ENCODE results near the gene PFDN5.

DNA sequence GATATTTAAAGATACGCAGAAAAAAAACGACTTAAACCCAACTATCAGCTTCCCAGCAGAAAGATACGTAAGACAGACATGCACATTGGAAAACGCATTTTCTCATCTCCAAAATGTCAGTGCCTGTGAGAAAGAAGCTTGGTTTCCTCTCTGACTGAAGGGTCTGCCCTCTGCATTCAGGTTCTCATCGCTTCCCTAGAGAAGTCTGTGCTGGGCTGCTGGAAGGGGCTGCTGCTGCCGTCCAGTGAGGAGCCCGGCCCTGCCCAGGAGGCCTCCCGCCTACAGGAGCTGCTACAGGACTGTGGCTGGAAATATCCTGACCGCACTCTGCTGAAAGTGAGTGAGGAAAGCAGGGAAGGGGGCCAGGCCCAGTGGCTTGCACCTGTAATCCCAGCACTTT is 4.7 kb upstream of the PFDN5 start:
- TF ChIP-seq, protein P1, sequence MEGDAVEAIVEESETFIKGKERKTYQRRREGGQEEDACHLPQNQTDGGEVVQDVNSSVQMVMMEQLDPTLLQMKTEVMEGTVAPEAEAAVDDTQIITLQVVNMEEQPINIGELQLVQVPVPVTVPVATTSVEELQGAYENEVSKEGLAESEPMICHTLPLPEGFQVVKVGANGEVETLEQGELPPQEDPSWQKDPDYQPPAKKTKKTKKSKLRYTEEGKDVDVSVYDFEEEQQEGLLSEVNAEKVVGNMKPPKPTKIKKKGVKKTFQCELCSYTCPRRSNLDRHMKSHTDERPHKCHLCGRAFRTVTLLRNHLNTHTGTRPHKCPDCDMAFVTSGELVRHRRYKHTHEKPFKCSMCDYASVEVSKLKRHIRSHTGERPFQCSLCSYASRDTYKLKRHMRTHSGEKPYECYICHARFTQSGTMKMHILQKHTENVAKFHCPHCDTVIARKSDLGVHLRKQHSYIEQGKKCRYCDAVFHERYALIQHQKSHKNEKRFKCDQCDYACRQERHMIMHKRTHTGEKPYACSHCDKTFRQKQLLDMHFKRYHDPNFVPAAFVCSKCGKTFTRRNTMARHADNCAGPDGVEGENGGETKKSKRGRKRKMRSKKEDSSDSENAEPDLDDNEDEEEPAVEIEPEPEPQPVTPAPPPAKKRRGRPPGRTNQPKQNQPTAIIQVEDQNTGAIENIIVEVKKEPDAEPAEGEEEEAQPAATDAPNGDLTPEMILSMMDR (IDR thresholded peaks at IDR 0.05): no peak
- TF ChIP-seq POLR2A (IDR thresholded peaks at IDR 0.05): no peak
